GM18526 (cell line): ENCODE results near the gene HYAL3.

Experiments
- POLR2A ChIP-seq: IDR thresholded peaks from 3 replicates; pipeline ENCODE4 v1.6.1; 2011; ENCODE audit not compliant: insufficient read length; ENCODE audit errors: extremely low read depth

HYAL3 gene

GRCh38 chr3:50298836-50299637, at the start of gene HYAL3, which contains the start of gene NAA80:
HYAL3 (minus strand) TSS chr3:50299405; CDS start chr3:50295602, 3,803 bp downstream.
NAA80 (minus strand) TSS chr3:50299405; CDS start chr3:50297463, 1,942 bp downstream.
- peak; percentile 79 for TF ChIP-seq POLR2A

GRCh38 chr3:50347187-50347813, 48.1 kb upstream of the HYAL3 start:
- no peak for TF ChIP-seq POLR2A

- TF ChIP-seq POLR2A, result no peak
These were observed 46.5 kb upstream of the HYAL3 start, which contains the start of gene ZMYND10 for GRCh38 chr3:50345586-50346234. ZMYND10 (minus strand) TSS chr3:50345732; CDS start chr3:50345579, 153 bp downstream.

GRCh38 chr3:50345008-50345407, 45.8 kb upstream of the HYAL3 start:
- TF ChIP-seq POLR2A, result no peak

GRCh38 chr3:50342813-50343633, 43.8 kb upstream of the HYAL3 start:
- TF ChIP-seq POLR2A, result no peak

- no peak for TF ChIP-seq POLR2A
These were observed 42.9 kb upstream of the HYAL3 start for GRCh38 chr3:50341996-50342650.

GRCh38 chr3:50341537-50341936, 42.3 kb upstream of the HYAL3 start:
- TF ChIP-seq POLR2A, result no peak

- TF ChIP-seq POLR2A, result peak; percentile 42
These were observed 41.5 kb upstream of the HYAL3 start, which contains the start of gene RASSF1 for GRCh38 chr3:50340448-50341329. RASSF1 (minus strand) TSS chr3:50340836; CDS start chr3:50340805, 31 bp downstream.

- no peak for TF ChIP-seq POLR2A
These were observed 40.9 kb upstream of the HYAL3 start for GRCh38 chr3:50340147-50340447.

- no peak for TF ChIP-seq POLR2A
These were observed 40.4 kb upstream of the HYAL3 start for GRCh38 chr3:50339485-50340146.

- no peak for TF ChIP-seq POLR2A
These were observed 39.8 kb upstream of the HYAL3 start for GRCh38 chr3:50338965-50339364.

- peak; percentile 77 for TF ChIP-seq POLR2A
These were observed 38.1 kb upstream of the HYAL3 start for GRCh38 chr3:50337175-50337861.

- no peak for TF ChIP-seq POLR2A
These were observed 37.4 kb upstream of the HYAL3 start for GRCh38 chr3:50336452-50337174.
